Uterine smooth muscle cell (primary cell): ENCODE measurements around the gene AHCYL2. TPM values are rescaled to one million over a fixed set of nuclear protein-coding genes. Genes with fewer than 3 reads are reported as not detected.

Experiments
- total RNA-seq: library from RNA; depleted of rRNA; stranded (reverse); fragments of >200 nt; gene quantifications from 2 replicates; pipeline ENCODE4 v1.2.3, GENCODE V29; 2014

Gene AHCYL2
- 7.3 and 11.7 TPM in 2 replicates for total RNA-seq

GRCh38 chr7:129224251-129225205 is at the start of gene AHCYL2:
Gene AHCYL2, plus strand, starts transcription at chr7:129225030.

GRCh38 chr7:129188372-129188891 is 36.4 kb upstream of the AHCYL2 start, which contains the start of gene SMO:
Gene SMO, plus strand, starts transcription at chr7:129188633. Its CDS starts 519 bp downstream, at chr7:129189152.

GRCh38 chr7:129433847-129434674 is 209.2 kb downstream of the AHCYL2 start, which contains the start of gene STRIP2:
Gene STRIP2, plus strand, starts transcription at chr7:129434432. Its CDS starts 41 bp downstream, at chr7:129434473.

Other genes starting within 250 kb of the AHCYL2 start
- 76.5 and 90.9 TPM in 2 replicates for gene TNPO3, start 169.9 kb upstream of the AHCYL2 start, total RNA-seq
- gene TSPAN33, start 80.3 kb upstream of the AHCYL2 start, total RNA-seq: 0.11 and 0.25 TPM in 2 replicates
- 10.8 and 29.2 TPM in 2 replicates for gene SMO, start 36.4 kb upstream of the AHCYL2 start, total RNA-seq
- 8.7 and 14.8 TPM in 2 replicates for gene STRIP2, start 209.4 kb downstream of the AHCYL2 start, total RNA-seq